PC-9 (cell line): ENCODE results near the gene CCNF. TPM values are rescaled to one million over a fixed set of nuclear protein-coding genes. Genes with fewer than 3 reads are reported as not detected.

Experiments used
- BruUV-seq: library from RNA; stranded (reverse); fragments of 400-500 nt; replicated peaks from 2 replicates; lab custom pipeline; 2021; lab: Mats Ljungman, UMichigan
- CTCF ChIA-PET: fragments of 300-600 bp; sonication (Branson Sonifier 250); formaldehyde crosslinking; loops from one replicate; lab custom pipeline; 2022; ENCODE audit warnings: antibody characterized with exemption; lab: Charles Lee
- POLR2A ChIA-PET: fragments of 300-600 bp; sonication (Branson Sonifier 250); formaldehyde crosslinking; loops from one replicate; lab custom pipeline; 2022; ENCODE audit warnings: antibody characterized with exemption; ENCODE audit not compliant: unreplicated experiment; lab: Charles Lee
- DNase-seq, 2 experiments: peaks; one replicate each; pipeline versions ENCODE4 v3.0.0 to v3.0.0-alpha.2; 2015 to 2022; ENCODE audit warnings: mixed read lengths in 1 of 2
- H2AFZ ChIP-seq: fragments of 200-600 bp; sonication (generic); 2 replicates; pipeline ENCODE4 v1.8.1; 2017; ENCODE audit warnings: antibody characterized with exemption
- H3F3A ChIP-seq: fragments of 200-600 bp; sonication (generic); 2 replicates; pipeline ENCODE4 v1.8.1; 2017; ENCODE audit warnings: antibody characterized with exemption, mild to moderate bottlenecking, low read depth; ENCODE audit not compliant: insufficient read depth
- H3K27ac ChIP-seq: fragments of 200-600 bp; sonication (generic); 2 replicates; pipeline ENCODE4 v1.6.1; 2016; ENCODE audit warnings: mixed run types
- H3K27me3 ChIP-seq: fragments of 200-600 bp; sonication (generic); 2 replicates; pipeline ENCODE4 v1.6.1; 2016; ENCODE audit warnings: low read depth, mixed run types; ENCODE audit not compliant: insufficient read depth
- H3K36me3 ChIP-seq: fragments of 200-600 bp; sonication (generic); 2 replicates; pipeline ENCODE4 v1.6.1; 2016; ENCODE audit warnings: low read depth, mixed run types
- H3K4me1 ChIP-seq: fragments of 200-600 bp; sonication (generic); replicated peaks from 2 replicates; pipeline ENCODE4 v1.6.1; 2016; ENCODE audit warnings: mixed run types; ENCODE audit not compliant: insufficient read depth
- H3K4me2 ChIP-seq: fragments of 200-600 bp; sonication (generic); 2 replicates; pipeline ENCODE4 v1.6.1; 2017; ENCODE audit warnings: mixed run types
- H3K4me3 ChIP-seq: fragments of 200-600 bp; sonication (generic); 2 replicates; pipeline ENCODE4 v1.6.1; 2016; ENCODE audit warnings: mixed run types
- H3K79me2 ChIP-seq: fragments of 200-600 bp; sonication (generic); 2 replicates; pipeline ENCODE4 v1.6.1; 2017; ENCODE audit warnings: low read depth, mixed run types
- H3K9me2 ChIP-seq: fragments of 200-600 bp; sonication (generic); 2 replicates; pipeline ENCODE4 v1.8.1; 2017; ENCODE audit warnings: mild to moderate bottlenecking; ENCODE audit not compliant: insufficient read depth
- H3K9me3 ChIP-seq: fragments of 200-600 bp; sonication (generic); 2 replicates; pipeline ENCODE4 v1.8.1; 2016; ENCODE audit warnings: low read depth; ENCODE audit not compliant: insufficient read depth
- H4K20me1 ChIP-seq: fragments of 200-600 bp; sonication (generic); 2 replicates; pipeline ENCODE4 v1.8.1; 2017; ENCODE audit not compliant: insufficient read depth
- EZH2 ChIP-seq: fragments of 200-600 bp; sonication (generic); IDR thresholded peaks from 2 replicates; pipeline ENCODE4 v1.8.0; 2017; ENCODE audit warnings: antibody characterized with exemption, low read depth
- intact Hi-C: fragments of 100-400 bp; cut with micrococcal nuclease; formaldehyde crosslinking; loops from one replicate; pipeline ENCODE4 v1.10.0; 2022; ENCODE audit not compliant: unreplicated experiment
- total RNA-seq: library from RNA; stranded (reverse); gene quantifications from 2 replicates; pipeline ENCODE4 v1.2.3, GENCODE V29; 2021
- TF ChIP-seq, protein P1 (sequence below): fragments of 200-600 bp; sonication (generic); conservative IDR thresholded peaks from 2 replicates; pipeline ENCODE4 v1.6.1; 2017; ENCODE audit warnings: mixed run types, antibody characterized with exemption, mild to moderate bottlenecking, moderate library complexity

Gene CCNF
- total RNA-seq, 1 experiment from 2014 or later, result 69.0 TPM

GRCh38 chr16:2436110-2436509 is 6.9 kb downstream of the CCNF start:
- no peak for DNase-seq
- ChIA-PET CTCF (no interaction called here), POLR2A (no interaction called here)
- Histone ChIP-seq H3K36me3 (peaks cover 16% of the 10 kb centered on the region; the same call in 1 of the 2 replicates), H3K4me3 (no peak overlapping the region), H3F3A (peaks cover 4% of the 10 kb centered on the region; the same call in 1 of the 2 replicates), H3K27ac (no peak overlapping the region), H3K4me2 (no peak overlapping the region), H3K79me2 (peaks cover 23% of the 10 kb centered on the region), H4K20me1 (no peaks in the 10 kb centered on the region), H3K4me1 (0 out of 2 replicates have a peak, but pooled peaks cover 3% of the 10 kb centered on the region), H3K9me3 (no peaks in the 10 kb centered on the region), H2AFZ (no peak overlapping the region), H3K9me2 (no peaks in the 10 kb centered on the region), H3K27me3 (no peaks in the 10 kb centered on the region)
- no TSS peak for BruUV-seq
- TF ChIP-seq, protein P1, sequence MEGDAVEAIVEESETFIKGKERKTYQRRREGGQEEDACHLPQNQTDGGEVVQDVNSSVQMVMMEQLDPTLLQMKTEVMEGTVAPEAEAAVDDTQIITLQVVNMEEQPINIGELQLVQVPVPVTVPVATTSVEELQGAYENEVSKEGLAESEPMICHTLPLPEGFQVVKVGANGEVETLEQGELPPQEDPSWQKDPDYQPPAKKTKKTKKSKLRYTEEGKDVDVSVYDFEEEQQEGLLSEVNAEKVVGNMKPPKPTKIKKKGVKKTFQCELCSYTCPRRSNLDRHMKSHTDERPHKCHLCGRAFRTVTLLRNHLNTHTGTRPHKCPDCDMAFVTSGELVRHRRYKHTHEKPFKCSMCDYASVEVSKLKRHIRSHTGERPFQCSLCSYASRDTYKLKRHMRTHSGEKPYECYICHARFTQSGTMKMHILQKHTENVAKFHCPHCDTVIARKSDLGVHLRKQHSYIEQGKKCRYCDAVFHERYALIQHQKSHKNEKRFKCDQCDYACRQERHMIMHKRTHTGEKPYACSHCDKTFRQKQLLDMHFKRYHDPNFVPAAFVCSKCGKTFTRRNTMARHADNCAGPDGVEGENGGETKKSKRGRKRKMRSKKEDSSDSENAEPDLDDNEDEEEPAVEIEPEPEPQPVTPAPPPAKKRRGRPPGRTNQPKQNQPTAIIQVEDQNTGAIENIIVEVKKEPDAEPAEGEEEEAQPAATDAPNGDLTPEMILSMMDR, result no peak
- TF ChIP-seq EZH2, result no peak
- intact Hi-C loops, result no loop called here

GRCh38 chr16:2437032-2437790 is 8.0 kb downstream of the CCNF start:
- no peak overlapping the region for H3K27ac ChIP-seq
- H3K4me2 ChIP-seq, result no peak overlapping the region
- H3K4me1 ChIP-seq, result no peaks in the 10 kb centered on the region
- no TSS peak for BruUV-seq
- peaks cover 12% of the 10 kb centered on the region; the same call in 1 of the 2 replicates for H3K79me2 ChIP-seq
- H3K27me3 ChIP-seq, result no peaks in the 10 kb centered on the region
- no peak overlapping the region for H2AFZ ChIP-seq
- ChIA-PET POLR2A (no interaction called here), CTCF (no interaction called here)
- H3F3A ChIP-seq, result peaks cover 4% of the 10 kb centered on the region; the same call in 1 of the 2 replicates
- H3K9me2 ChIP-seq, result no peaks in the 10 kb centered on the region
- no peaks in the 10 kb centered on the region for H4K20me1 ChIP-seq
- H3K36me3 ChIP-seq, result peaks cover 16% of the 10 kb centered on the region; the same call in 1 of the 2 replicates
- intact Hi-C loops, result no loop called here
- H3K4me3 ChIP-seq, result no peak overlapping the region
- no peaks in the 10 kb centered on the region for H3K9me3 ChIP-seq
- no peak for TF ChIP-seq EZH2
- TF ChIP-seq, protein P1, result no peak
- DNase-seq, result no peak

DNA sequence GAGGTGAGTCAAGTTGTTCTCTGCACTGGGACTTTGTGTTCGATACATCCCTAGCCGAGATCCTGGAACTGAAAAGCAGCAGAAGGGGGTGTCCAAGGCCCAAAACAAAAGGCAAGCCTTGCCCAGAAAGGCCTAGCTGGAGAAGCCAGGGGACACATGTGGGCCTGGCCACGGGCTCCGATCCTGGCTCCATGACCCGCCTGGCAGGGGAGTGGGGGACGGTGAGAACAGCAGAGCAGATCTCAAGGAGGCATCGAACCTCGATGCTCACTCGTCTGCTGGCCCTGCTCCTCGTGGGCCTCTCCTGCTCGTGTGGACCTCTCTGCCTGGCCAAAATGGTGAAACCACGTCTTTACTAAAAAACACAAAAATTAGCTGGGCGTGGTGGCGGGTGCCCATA is 8.9 kb downstream of the CCNF start:
- POLR2A ChIA-PET, result no interaction called here
- DNase-seq, result no peak
- Histone ChIP-seq H3K79me2 (0 out of 2 replicates have a peak, but pooled peaks cover 3% of the 10 kb centered on the region), H3K36me3 (peaks cover 16% of the 10 kb centered on the region; the same call in 1 of the 2 replicates), H3K9me2 (no peaks in the 10 kb centered on the region), H3F3A (peaks cover 4% of the 10 kb centered on the region; the same call in 1 of the 2 replicates), H3K4me3 (no peak overlapping the region), H3K27ac (no peak overlapping the region), H3K4me2 (no peak overlapping the region), H3K4me1 (no peaks in the 10 kb centered on the region), H3K27me3 (no peaks in the 10 kb centered on the region), H3K9me3 (no peaks in the 10 kb centered on the region), H4K20me1 (no peaks in the 10 kb centered on the region), H2AFZ (no peak overlapping the region)
- BruUV-seq, result no TSS peak
- CTCF ChIA-PET, result interaction anchor here (0.6 kb wide), 1 partner anchor 232 kb away, joined by 4 read pairs; no protein-coding TSS in a partner anchor
- no peak for TF ChIP-seq EZH2
- TF ChIP-seq, protein P1, result no peak
- intact Hi-C loops, result no loop called here
